Psoas muscle (tissue), 8 donors: ENCODE data around the gene IZUMO4. TPM values are rescaled to one million over a fixed set of nuclear protein-coding genes. Genes with fewer than 3 reads are reported as not detected.
"Not testable (repeated sequence)": the region's sequence is repeated elsewhere in the genome, so short reads cannot be mapped to it uniquely, and the experiment has no call there.

Experiments
- ATAC-seq, 4 donors: fragments of 200-7000 bp; cut with Tn5 transposase; one replicate each; pipeline ENCODE4 v1.9.1; 2020; ENCODE audit warnings: moderate library complexity in 3 of 4, mild to moderate bottlenecking in 2 of 4
- DNase-seq, 2 donors: peaks; one replicate each; pipeline ENCODE4 v3.0.0-alpha.2; 2020
- H3K27ac ChIP-seq: fragments of 200-600 bp; one replicate; pipeline ENCODE4 v1.8.0; 2022
- H3K27me3 ChIP-seq, 3 donors: fragments of 200-600 bp in 1 of 3; one replicate each; pipeline versions ENCODE4 v1.6.1 to v1.8.0; 2013 to 2022; ENCODE audit warnings: low read length in 2 of 3, mild to moderate bottlenecking in 2 of 3, moderate library complexity in 1 of 3; ENCODE audit not compliant: insufficient read depth in 3 of 3
- H3K36me3 ChIP-seq, 2 donors: fragments of 200-600 bp in 1 of 2; one replicate each; pipeline versions ENCODE4 v1.6.1 to v1.8.0; 2013 to 2022; ENCODE audit warnings: low read depth in 1 of 2, mild to moderate bottlenecking in 1 of 2, moderate library complexity in 1 of 2; ENCODE audit not compliant: insufficient read depth in 1 of 2
- H3K4me1 ChIP-seq: fragments of 200-600 bp; one replicate; pipeline ENCODE4 v1.8.0; 2022
- H3K4me3 ChIP-seq: fragments of 200-600 bp; one replicate; pipeline ENCODE4 v1.8.0; 2022; ENCODE audit warnings: mild to moderate bottlenecking
- H3K9me3 ChIP-seq: fragments of 200-600 bp; one replicate; pipeline ENCODE4 v1.8.0; 2022
- WGBS, 3 donors: extraction: QIAGEN DNeasy Blood & Tissue Kit; methylation state at CpG; one replicate each; pipeline versions ENCODE4 v1.1.6 to v1.1.7; 2013; 5-methylcytosine and 5-hydroxymethylcytosine counted together
- intact Hi-C, 2 donors: fragments of 100-400 bp; cut with DNase I; formaldehyde crosslinking; loops; one replicate each; pipeline versions ENCODE4 v1.11.0 to v1.14.2; 2022
- polyA plus RNA-seq, 3 donors: library from polyadenylated mRNA; stranded (reverse); fragments of 200-250 nt; gene quantifications; one replicate each; pipeline ENCODE4 v1.2.3, GENCODE V29; 2013
- total RNA-seq, 4 donors: library from RNA; stranded (reverse); fragmentation: NEBNext Ultra II Directional in 2 of 4; extraction: Animal tissue kit (Norgen Biotek cat#: 25700) in 2 of 4; gene quantifications; one replicate each; pipeline versions ENCODE4 v1.2.1 to v1.2.4, GENCODE V29; 2021 to 2023
- TF ChIP-seq, protein P1 (sequence below): fragments of 200-600 bp; IDR thresholded peaks from one replicate; pipeline ENCODE4 v1.8.0; 2022; ENCODE audit warnings: antibody characterized with exemption
- donor health status: healthy with polysubstance abuse.
- donor health status: DM: no; HTN: no; CAD: no; lungs with moderate emphysema.
- donor health status: Bipolar disorder and iron deficiency.
- donor health status: healthy.
- donor health status: DM: yes; HTN: yes; CAD: no.
- donor health status: DM: no; HTN: no; CAD: no.
- donor health status: DM: no; HTN: no; CAD: no.
- donor health status: DM: yes; HTN: yes; CAD: no.

The IZUMO4 gene
- total and polyA plus RNA-seq, 7 donors, result 0.69 to 3.0 (median 1.6) TPM

DNA sequence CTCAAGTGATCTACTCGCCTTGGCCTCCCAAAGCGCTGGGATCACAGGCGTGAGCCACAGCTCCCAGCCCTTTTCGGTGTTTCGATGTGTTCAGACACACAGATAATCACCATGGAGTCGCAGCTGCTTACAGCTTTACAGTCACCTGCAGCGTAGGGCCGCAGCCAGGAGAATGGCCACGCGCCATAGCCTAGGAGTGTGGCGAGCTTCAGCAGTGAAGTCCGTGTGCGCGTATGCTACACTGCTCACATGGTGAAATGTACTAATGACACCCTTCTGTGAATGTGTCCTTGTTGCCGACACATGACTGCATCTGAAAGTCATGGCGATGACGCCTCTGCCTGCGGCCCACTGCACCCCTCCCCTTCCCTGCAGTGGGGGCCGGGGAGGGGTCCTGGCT lies 31.0 kb downstream of the IZUMO4 start:
- Histone ChIP-seq H3K4me3 (no peak overlapping the region), H3K9me3 (no peaks in the 10 kb centered on the region), H3K27me3 (no peaks in the 10 kb centered on the region), H3K27ac (no peak overlapping the region), H3K36me3 (peaks cover 11 to 90% of the 10 kb centered on the region in 2 donors), H3K4me1 (no peaks in the 10 kb centered on the region)
- TF ChIP-seq, protein P1, sequence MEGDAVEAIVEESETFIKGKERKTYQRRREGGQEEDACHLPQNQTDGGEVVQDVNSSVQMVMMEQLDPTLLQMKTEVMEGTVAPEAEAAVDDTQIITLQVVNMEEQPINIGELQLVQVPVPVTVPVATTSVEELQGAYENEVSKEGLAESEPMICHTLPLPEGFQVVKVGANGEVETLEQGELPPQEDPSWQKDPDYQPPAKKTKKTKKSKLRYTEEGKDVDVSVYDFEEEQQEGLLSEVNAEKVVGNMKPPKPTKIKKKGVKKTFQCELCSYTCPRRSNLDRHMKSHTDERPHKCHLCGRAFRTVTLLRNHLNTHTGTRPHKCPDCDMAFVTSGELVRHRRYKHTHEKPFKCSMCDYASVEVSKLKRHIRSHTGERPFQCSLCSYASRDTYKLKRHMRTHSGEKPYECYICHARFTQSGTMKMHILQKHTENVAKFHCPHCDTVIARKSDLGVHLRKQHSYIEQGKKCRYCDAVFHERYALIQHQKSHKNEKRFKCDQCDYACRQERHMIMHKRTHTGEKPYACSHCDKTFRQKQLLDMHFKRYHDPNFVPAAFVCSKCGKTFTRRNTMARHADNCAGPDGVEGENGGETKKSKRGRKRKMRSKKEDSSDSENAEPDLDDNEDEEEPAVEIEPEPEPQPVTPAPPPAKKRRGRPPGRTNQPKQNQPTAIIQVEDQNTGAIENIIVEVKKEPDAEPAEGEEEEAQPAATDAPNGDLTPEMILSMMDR, result no peak
- intact Hi-C loops, result no loop called here
- 78 to 83% (median 79%) methylated on average over 19 of the region's 19 CpGs for WGBS, 3 donors
- peak in 3 of 4 donors; percentile 24 to 60 (median 32) for ATAC-seq
- no peak for DNase-seq

DNA sequence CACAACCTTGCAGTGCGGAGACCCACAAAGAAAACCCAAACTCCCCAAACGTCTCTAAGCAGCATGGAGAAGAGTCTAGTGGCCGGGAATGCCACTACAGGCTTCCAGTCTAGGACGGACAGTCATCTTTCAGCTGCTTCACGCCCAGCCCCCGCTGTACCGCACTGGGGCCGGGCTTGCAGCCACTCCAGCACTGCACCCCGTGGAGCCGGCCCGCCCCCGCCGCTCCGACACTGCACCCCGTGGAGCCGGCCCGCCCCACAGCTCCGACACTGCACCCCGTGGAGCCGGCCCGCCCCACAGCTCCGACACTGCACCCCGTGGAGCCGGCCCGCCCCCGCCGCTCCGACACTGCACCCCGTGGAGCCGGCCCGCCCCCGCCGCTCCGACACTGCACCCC lies 31.5 kb downstream of the IZUMO4 start:
- 83 to 90% (median 84%) methylated on average over 23 to 26 of the region's 34 CpGs for WGBS, 3 donors
- H3K27ac ChIP-seq, H3K27me3 ChIP-seq, DNase-seq, ATAC-seq, intact Hi-C loops, H3K4me1 ChIP-seq, H3K9me3 ChIP-seq, H3K4me3 ChIP-seq: not testable (repeated sequence)
- H3K36me3 ChIP-seq, result peaks cover 6 to 90% of the 10 kb centered on the region in 2 donors

DNA sequence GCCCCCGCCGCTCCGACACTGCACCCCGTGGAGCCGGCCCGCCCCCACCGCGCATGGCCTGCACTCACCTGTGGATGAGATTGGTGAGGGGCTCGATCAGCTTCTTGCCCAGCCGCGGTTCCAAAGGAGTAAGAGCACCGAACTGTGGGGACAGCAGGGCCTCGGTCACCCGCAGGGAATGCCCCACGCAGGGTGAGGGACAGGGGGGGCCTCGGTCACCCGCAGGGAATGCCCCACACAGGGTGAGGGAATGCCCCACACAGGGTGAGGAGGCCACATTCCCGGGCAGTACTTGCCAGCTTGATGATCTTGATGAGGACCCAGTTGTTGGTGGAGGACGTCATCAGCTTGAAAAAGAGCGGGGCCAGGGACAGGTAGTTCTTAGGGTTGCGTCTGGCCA lies 32.3 kb downstream of the IZUMO4 start:
- TF ChIP-seq, protein P1, result no peak
- intact Hi-C loops, result no loop called here
- no peak overlapping the region for H3K27ac ChIP-seq
- 92 to 97% (median 93%) methylated on average over 19 to 21 of the region's 21 CpGs for WGBS, 3 donors
- H3K4me1 ChIP-seq, result no peaks in the 10 kb centered on the region
- H3K27me3 ChIP-seq, result no peaks in the 10 kb centered on the region
- H3K9me3 ChIP-seq, result no peaks in the 10 kb centered on the region
- ATAC-seq (peak in 2 of 4 donors; percentile 41 to 50), DNase-seq (no peak)
- H3K36me3 ChIP-seq, result peaks cover 3 to 87% of the 10 kb centered on the region in 2 donors
- no peak overlapping the region for H3K4me3 ChIP-seq

DNA sequence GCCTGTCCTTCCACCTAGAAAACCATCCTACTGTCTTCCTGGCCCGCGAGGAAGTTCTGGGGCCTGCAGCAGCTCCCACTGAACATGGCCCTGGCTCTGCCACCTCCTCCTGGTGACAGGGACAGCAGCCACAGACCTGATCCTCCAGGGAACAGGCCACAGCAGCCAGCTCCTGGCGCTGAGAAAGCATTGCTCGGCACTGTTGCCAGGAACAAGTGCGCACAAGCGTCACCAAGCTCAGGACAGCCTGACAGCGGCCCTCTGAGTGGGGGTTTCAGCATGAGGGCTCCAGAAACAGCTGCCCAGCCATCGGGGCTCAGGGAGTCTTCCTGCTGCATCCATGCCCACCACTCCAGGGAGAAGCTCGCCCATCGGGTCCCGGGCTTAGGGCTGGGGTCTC lies 32.8 kb downstream of the IZUMO4 start:
- Histone ChIP-seq H3K27me3 (no peaks in the 10 kb centered on the region), H3K9me3 (no peaks in the 10 kb centered on the region), H3K36me3 (peaks cover 3 to 84% of the 10 kb centered on the region in 2 donors), H3K27ac (no peak overlapping the region), H3K4me1 (no peaks in the 10 kb centered on the region), H3K4me3 (no peak overlapping the region)
- peak; percentile 31 to 71 (median 56) for ATAC-seq
- intact Hi-C loops, result no loop called here
- TF ChIP-seq, protein P1, result no peak
- DNase-seq, result peak in 1 of 2 donors; percentile 54
- WGBS, 3 donors, result 81 to 88% (median 83%) methylated on average over 11 of the region's 11 CpGs

DNA sequence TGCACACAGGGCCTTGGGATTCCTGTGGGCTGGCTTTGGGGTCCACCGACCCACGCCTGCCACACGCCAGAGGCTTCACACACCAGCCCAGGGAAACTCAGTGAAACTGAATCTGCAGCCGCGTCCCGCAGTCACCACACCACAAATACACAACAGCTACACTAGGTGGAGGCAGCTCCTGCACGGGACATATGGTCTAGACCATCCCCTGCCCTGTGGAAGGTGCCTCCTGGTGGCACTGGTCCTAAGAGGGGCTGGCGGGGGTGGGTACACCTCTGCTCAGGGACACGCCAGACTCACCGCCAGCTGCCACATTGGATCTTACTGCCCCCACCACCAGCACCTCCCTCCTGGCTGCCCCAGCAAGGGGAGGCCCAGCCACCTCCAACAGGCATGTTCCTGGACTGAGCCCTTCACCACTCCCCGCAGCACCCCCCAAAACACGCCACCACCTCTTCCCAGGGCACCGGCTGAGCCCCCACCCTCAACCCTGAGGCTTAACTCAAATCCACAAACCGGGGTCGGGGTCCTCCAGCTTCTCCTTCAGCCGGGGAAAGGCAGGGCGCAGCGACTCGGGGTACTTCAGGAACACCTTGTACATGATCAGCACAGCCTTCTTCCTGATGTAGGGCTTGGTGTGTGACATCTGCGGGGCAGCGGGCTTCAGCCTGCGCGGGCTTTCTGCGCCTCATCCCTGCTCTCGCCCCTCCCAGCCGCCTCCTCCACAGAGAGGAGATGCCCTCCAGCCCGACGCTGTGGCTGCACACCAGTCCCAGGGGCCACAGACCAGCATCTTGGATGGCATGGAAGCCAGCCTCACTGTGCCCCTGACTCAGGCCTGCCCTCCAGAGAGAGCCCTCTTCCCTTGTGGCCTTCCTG lies 33.4 kb downstream of the IZUMO4 start:
- H3K27ac ChIP-seq, result no peak overlapping the region
- intact Hi-C loops, result no loop called here
- peak in 2 of 4 donors; percentile 26 to 27 for ATAC-seq

DNA sequence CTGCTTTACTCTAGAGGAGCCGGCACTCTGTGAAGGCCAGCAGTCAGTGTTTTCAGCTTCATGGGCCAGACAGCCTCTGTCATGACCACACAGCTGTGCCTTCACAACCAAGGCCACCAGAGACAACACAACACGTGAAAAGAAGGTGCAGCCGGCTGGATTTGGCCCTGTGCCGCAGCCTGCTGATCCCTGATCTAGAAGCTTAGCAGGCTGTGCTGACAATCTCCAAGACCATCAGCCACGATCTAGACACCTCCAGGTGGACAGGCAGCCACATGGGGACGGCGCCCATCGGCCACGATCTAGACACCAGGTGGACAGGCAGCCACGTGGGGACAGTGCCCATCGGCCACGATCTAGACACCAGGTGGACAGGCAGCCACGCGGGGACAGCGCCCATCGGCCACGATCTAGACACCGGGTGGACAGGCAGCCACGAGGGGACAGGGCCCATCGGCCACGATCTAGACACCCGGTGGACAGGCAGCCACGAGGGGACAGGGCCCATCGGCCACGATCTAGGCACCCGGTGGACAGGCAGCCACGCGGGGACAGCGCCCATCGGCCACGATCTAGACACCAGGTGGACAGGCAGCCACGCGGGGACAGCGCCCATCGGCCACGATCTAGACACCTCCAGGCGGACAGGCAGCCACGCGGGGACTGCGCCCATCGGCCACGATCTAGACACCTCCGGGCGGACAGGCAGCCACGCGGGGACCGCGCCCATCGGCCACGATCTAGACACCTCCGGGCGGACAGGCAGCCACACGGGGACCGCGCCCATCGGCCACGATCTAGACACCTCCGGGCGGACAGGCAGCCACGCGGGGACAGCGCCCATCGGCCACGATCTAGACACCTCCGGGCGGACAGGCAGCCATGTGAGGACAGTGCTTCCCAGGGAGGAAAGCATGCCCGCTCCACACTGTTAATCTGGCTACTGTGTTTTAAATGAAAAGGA lies 34.6 kb downstream of the IZUMO4 start:
- H3K4me1 ChIP-seq, ATAC-seq, H3K27ac ChIP-seq, H3K4me3 ChIP-seq, H3K9me3 ChIP-seq, intact Hi-C loops, DNase-seq, H3K27me3 ChIP-seq: not testable (repeated sequence)
- peaks cover 3 to 81% of the 10 kb centered on the region in 2 donors for H3K36me3 ChIP-seq
- 90 to 93% (median 90%) methylated on average over 65 to 67 of the region's 67 CpGs for WGBS, 3 donors

More for the DNA sequence above, 33.4 kb downstream of the IZUMO4 start:
- Histone ChIP-seq H3K9me3 (no peaks in the 10 kb centered on the region), H3K27me3 (no peaks in the 10 kb centered on the region), H3K4me1 (no peaks in the 10 kb centered on the region), H3K4me3 (no peak overlapping the region), H3K36me3 (peaks cover 3 to 83% of the 10 kb centered on the region in 2 donors)
- TF ChIP-seq, protein P1, result no peak
- no peak for DNase-seq
- WGBS, 3 donors, result 91 to 94% (median 93%) methylated on average over 28 of the region's 28 CpGs
